Sigmoid colon (tissue), 7 donors: Measurements from ENCODE around the gene ANO9. TPM values are rescaled to one million over a fixed set of nuclear protein-coding genes. Genes with fewer than 3 reads are reported as not detected.

ENCODE experiments used
- DNase-seq: peaks from one replicate; pipeline ENCODE4 v3.0.0-alpha.2; 2019
- H3K27ac ChIP-seq, 4 donors: fragments of 200-600 bp; sonication (generic); one replicate each; pipeline ENCODE4 v1.5.1; 2016 to 2019; ENCODE audit warnings: mild to moderate bottlenecking in 1 of 4
- H3K27me3 ChIP-seq, 3 donors: fragments of 200-600 bp; sonication (generic); one replicate each; pipeline ENCODE4 v1.5.1; 2019; ENCODE audit warnings: mild to moderate bottlenecking in 1 of 3
- H3K36me3 ChIP-seq, 4 donors: fragments of 200-600 bp; sonication (generic); one replicate each; pipeline ENCODE4 v1.5.1; 2016 to 2019
- H3K4me1 ChIP-seq, 4 donors: fragments of 200-600 bp; sonication (generic); one replicate each; pipeline ENCODE4 v1.5.1; 2017 to 2019
- H3K4me3 ChIP-seq, 4 donors: fragments of 200-600 bp; sonication (generic); one replicate each; pipeline ENCODE4 v1.5.1; 2017 to 2019; ENCODE audit warnings: mild to moderate bottlenecking in 2 of 4, moderate library complexity in 1 of 4
- H3K9me3 ChIP-seq, 4 donors: fragments of 200-600 bp in 3 of 4; sonication (generic) in 3 of 4; one replicate each; pipeline versions ENCODE4 v1.5.1 to v1.6.1; 2013 to 2019
- EP300 ChIP-seq, 4 donors: sonication (generic); formaldehyde crosslinking; IDR thresholded peaks; one replicate each; pipeline ENCODE4 v1.6.1; 2017; ENCODE audit warnings: antibody characterized with exemption in 4 of 4
- POLR2A ChIP-seq, 2 donors: fragments of 450-650 bp; IDR thresholded peaks; one replicate each; pipeline ENCODE4 v1.6.1; 2016; ENCODE audit warnings: antibody characterized with exemption in 2 of 2, mild to moderate bottlenecking in 2 of 2, moderate library complexity in 2 of 2
- POLR2AphosphoS5 ChIP-seq, 4 donors: sonication (generic); formaldehyde crosslinking; IDR thresholded peaks; one replicate each; pipeline ENCODE4 v1.6.1; 2017; ENCODE audit warnings: antibody characterized with exemption in 4 of 4
- WGBS, 2 donors: extraction: QIAGEN DNeasy Blood & Tissue Kit; methylation state at CpG; one replicate each; pipeline ENCODE4 v1.1.7; 2013; 5-methylcytosine and 5-hydroxymethylcytosine counted together
- intact Hi-C: fragments of 100-400 bp; cut with DNase I; formaldehyde crosslinking; loops from one replicate; pipeline ENCODE4 v1.15.1; 2023
- polyA plus RNA-seq, 3 donors: library from polyadenylated mRNA; stranded (reverse); fragments of 200-250 nt; gene quantifications; one replicate each; pipeline ENCODE4 v1.2.3, GENCODE V29; 2013
- total RNA-seq, 4 donors: library from RNA; depleted of rRNA; stranded (reverse); fragments of >200 nt; gene quantifications; one replicate each; pipeline ENCODE4 v1.1.0, GENCODE V29; 2016
- TF ChIP-seq, protein P1 (sequence below), 4 experiments: fragments of 450-650 bp in 3 of 4; fragments of 200-600 bp in 1 of 4; IDR thresholded peaks; one replicate each; pipeline ENCODE4 v1.5.1; 2016 to 2019; ENCODE audit warnings: antibody characterized with exemption in 4 of 4, mild to moderate bottlenecking in 3 of 4, moderate library complexity in 2 of 4
- donor health status: healthy with polysubstance abuse.
- donor health status: Bipolar disorder and iron deficiency.
- donor health status: healthy.

The ANO9 gene
- total and polyA plus RNA-seq, 7 donors = 0.14 to 123 (median 2.5) TPM

DNA sequence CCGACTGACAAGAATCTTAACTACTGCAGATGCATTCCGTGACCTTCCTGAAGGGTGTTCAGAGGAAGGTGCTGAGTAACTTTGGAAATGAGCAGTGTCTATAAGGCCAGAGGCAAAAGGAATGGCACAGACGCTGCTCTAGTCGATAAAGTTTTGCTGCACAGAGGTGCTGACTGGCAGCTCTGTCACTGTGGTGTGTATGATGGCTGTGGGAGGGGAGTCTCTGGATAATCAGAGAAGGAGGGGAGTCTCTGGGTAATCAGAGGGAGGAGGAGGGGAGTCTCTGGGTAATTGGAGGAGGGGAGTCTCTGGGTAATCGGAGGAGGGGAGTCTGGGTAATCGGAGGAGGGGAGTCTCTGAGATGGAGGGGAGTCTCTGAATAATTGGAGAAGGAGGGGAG lies 26.7 kb upstream of the ANO9 start:
- WGBS, 2 donors = 86 to 89% methylated on average over 6 of the region's 6 CpGs
- no peaks in the 10 kb centered on the region for H3K9me3 ChIP-seq
- TF ChIP-seq, protein P1, sequence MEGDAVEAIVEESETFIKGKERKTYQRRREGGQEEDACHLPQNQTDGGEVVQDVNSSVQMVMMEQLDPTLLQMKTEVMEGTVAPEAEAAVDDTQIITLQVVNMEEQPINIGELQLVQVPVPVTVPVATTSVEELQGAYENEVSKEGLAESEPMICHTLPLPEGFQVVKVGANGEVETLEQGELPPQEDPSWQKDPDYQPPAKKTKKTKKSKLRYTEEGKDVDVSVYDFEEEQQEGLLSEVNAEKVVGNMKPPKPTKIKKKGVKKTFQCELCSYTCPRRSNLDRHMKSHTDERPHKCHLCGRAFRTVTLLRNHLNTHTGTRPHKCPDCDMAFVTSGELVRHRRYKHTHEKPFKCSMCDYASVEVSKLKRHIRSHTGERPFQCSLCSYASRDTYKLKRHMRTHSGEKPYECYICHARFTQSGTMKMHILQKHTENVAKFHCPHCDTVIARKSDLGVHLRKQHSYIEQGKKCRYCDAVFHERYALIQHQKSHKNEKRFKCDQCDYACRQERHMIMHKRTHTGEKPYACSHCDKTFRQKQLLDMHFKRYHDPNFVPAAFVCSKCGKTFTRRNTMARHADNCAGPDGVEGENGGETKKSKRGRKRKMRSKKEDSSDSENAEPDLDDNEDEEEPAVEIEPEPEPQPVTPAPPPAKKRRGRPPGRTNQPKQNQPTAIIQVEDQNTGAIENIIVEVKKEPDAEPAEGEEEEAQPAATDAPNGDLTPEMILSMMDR (IDR thresholded peaks at IDR 0.05) = no peak
- no peak for TF ChIP-seq EP300 (IDR thresholded peaks at IDR 0.05)
- TF ChIP-seq POLR2A (IDR thresholded peaks at IDR 0.05) = no peak
- no peak for TF ChIP-seq POLR2AphosphoS5 (IDR thresholded peaks at IDR 0.05)

GRCh38 chr11:468036-468435 lies 26.2 kb upstream of the ANO9 start:
- peak overlapping the region; percentile 71 to 86 (median 82) for H3K27ac ChIP-seq
- no peak for DNase-seq
- TF ChIP-seq POLR2A (IDR thresholded peaks at IDR 0.05) (no peak), POLR2AphosphoS5 (IDR thresholded peaks at IDR 0.05) (no peak), EP300 (IDR thresholded peaks at IDR 0.05) (no peak)
- TF ChIP-seq, protein P1 (IDR thresholded peaks at IDR 0.05) = no peak
- H3K36me3 ChIP-seq = peaks cover 0 to 11% (median 7%) of the 10 kb centered on the region in 4 donors
- H3K9me3 ChIP-seq = no peaks in the 10 kb centered on the region
- no peaks in the 10 kb centered on the region for H3K27me3 ChIP-seq
- intact Hi-C loops = loop anchor here (2.0 kb wide), 1 partner anchor 17 kb away; the partner anchor contains the start of gene PTDSS2
- peaks cover 0 to 18% (median 15%) of the 10 kb centered on the region in 4 donors for H3K4me1 ChIP-seq
- no peak overlapping the region for H3K4me3 ChIP-seq
- WGBS, 2 donors = 88 to 90% methylated on average over 12 of the region's 12 CpGs

More for the DNA sequence above, 26.7 kb upstream of the ANO9 start:
- Histone ChIP-seq H3K27ac (peak overlapping the region; percentile 71 to 86 (median 82)), H3K4me3 (no peak overlapping the region), H3K36me3 (peaks cover 0 to 11% (median 7%) of the 10 kb centered on the region in 4 donors), H3K4me1 (peaks cover 0 to 18% (median 15%) of the 10 kb centered on the region in 4 donors), H3K27me3 (no peaks in the 10 kb centered on the region)
- intact Hi-C loops = loop anchor here (2.0 kb wide), 1 partner anchor 18 kb away; the partner anchor contains the start of gene PTDSS2
- DNase-seq = no peak

- H3K4me1 ChIP-seq = peaks cover 0 to 18% (median 15%) of the 10 kb centered on the region in 4 donors
- intact Hi-C loops = no loop called here
- TF ChIP-seq, protein P1 (IDR thresholded peaks at IDR 0.05) = no peak
- no peak for TF ChIP-seq POLR2AphosphoS5 (IDR thresholded peaks at IDR 0.05)
- no peak for TF ChIP-seq EP300 (IDR thresholded peaks at IDR 0.05)
- TF ChIP-seq POLR2A (IDR thresholded peaks at IDR 0.05) = no peak
- H3K36me3 ChIP-seq = peaks cover 0 to 27% (median 15%) of the 10 kb centered on the region in 4 donors
- 75 to 91% methylated on average over 9 of the region's 9 CpGs for WGBS, 2 donors
- DNase-seq = no peak
- H3K4me3 ChIP-seq = no peak overlapping the region
- H3K9me3 ChIP-seq = no peaks in the 10 kb centered on the region
- no peaks in the 10 kb centered on the region for H3K27me3 ChIP-seq
- H3K27ac ChIP-seq = no peak overlapping the region
Observed at GRCh38 chr11:465896-466530, 24.2 kb upstream of the ANO9 start.

DNA sequence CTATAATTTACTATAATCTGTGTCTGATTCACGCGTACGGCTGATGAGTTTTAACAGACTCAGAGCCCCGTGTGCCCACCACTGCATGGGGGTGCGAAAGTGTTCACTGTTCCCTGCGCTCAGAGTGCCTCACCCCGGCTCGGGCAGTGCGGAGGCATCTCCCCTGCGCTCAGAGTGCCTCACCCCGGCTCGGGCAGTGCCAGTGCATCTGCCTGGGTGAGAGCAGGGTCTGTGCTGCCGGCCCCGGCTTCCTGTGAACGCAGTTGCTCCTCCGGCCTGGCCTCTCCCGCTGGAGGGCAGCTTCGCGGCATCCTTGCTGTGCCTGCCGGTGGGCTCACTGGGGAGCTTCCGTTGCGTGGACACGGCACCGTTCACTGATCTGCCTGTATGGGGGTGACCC lies 22.5 kb upstream of the ANO9 start:
- Histone ChIP-seq H3K9me3 (no peaks in the 10 kb centered on the region), H3K27me3 (no peaks in the 10 kb centered on the region), H3K4me1 (peaks cover 0 to 3% (median 1%) of the 10 kb centered on the region in 4 donors), H3K4me3 (no peak overlapping the region), H3K36me3 (peaks cover 0 to 40% (median 17%) of the 10 kb centered on the region in 4 donors), H3K27ac (no peak overlapping the region)
- WGBS, 2 donors = 96% methylated on average over 24 of the region's 24 CpGs
- DNase-seq = no peak
- intact Hi-C loops = no loop called here
- TF ChIP-seq, protein P1 (IDR thresholded peaks at IDR 0.05) = no peak
- no peak for TF ChIP-seq EP300 (IDR thresholded peaks at IDR 0.05)
